ENCODE results near the gene GRHL3. TPM values are rescaled to one million over a fixed set of nuclear protein-coding genes. Genes with fewer than 3 reads are reported as not detected.

GRHL3 gene
- total and polyA plus RNA-seq, 4 donors = 0.07 to 0.09 (median 0.09) TPM

DNA sequence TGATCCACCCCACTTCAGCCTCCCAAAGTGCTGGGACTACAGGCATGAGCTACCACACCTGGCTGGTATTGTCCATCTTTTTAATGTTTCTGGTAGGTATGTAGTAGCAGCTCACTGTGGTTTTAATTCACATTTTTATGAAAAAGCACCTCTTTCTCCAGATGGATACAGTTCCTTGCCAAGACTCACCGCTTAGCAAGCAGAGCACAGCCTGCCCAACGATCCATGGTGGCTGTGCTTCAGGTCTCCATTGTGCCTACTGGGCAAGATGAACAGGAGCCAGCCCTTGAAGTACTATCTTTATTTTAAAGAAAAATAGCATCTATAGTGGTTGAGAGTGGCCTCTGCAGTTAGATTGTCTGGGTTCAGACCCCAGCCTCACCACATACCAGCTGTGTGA, 37.6 kb upstream of the GRHL3 start (continued):
- TF ChIP-seq, protein P1, sequence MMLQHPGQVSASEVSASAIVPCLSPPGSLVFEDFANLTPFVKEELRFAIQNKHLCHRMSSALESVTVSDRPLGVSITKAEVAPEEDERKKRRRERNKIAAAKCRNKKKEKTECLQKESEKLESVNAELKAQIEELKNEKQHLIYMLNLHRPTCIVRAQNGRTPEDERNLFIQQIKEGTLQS (IDR thresholded peaks at IDR 0.05) = no peak
- no peak for TF ChIP-seq RXRA (IDR thresholded peaks at IDR 0.05)
- no peak for TF ChIP-seq HNF4G (IDR thresholded peaks at IDR 0.05)
- no peak for TF ChIP-seq JUND (IDR thresholded peaks at IDR 0.05)
- TF ChIP-seq RAD21 (IDR thresholded peaks at IDR 0.05) = no peak
- TF ChIP-seq SP1 (IDR thresholded peaks at IDR 0.05) = no peak
- TF ChIP-seq FOXA2 (IDR thresholded peaks at IDR 0.05) = no peak
- TF ChIP-seq NR2F2 (IDR thresholded peaks at IDR 0.05) = no peak

DNA sequence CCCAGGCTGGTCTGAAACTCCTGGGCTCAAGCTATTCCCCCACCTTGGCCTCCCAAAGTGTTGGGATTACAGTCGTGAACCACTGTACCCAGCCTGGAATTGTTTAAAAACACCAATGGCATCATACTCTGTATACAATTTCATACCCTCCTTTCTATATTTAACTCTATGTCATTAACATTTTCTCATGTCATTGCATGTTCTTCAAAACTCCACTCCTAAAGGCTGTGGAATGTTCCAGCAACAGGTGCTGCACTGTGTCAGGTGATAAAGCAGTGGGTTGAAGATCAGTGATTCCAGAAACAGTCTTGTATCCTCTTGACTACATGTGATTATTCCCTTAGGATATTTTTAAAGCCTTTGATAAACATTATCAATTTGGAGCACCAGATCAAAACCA, 36.7 kb upstream of the GRHL3 start:
- no peaks in the 10 kb centered on the region for H3K9me3 ChIP-seq (ENCODE audit: control insufficient read depth in 4 of 4, low read length in 3 of 4)
- WGBS = 85% methylated on average over 1 of the region's 1 CpG

More for the DNA sequence above, 36.7 kb upstream of the GRHL3 start:
- no peak overlapping the region for H3K4me3 ChIP-seq (ENCODE audit: low read depth in 1 of 3, low read length in 3 of 3)
- no peak for TF ChIP-seq TAF1 (conservative IDR thresholded peaks at IDR 0.05)
- TF ChIP-seq, protein P2, sequence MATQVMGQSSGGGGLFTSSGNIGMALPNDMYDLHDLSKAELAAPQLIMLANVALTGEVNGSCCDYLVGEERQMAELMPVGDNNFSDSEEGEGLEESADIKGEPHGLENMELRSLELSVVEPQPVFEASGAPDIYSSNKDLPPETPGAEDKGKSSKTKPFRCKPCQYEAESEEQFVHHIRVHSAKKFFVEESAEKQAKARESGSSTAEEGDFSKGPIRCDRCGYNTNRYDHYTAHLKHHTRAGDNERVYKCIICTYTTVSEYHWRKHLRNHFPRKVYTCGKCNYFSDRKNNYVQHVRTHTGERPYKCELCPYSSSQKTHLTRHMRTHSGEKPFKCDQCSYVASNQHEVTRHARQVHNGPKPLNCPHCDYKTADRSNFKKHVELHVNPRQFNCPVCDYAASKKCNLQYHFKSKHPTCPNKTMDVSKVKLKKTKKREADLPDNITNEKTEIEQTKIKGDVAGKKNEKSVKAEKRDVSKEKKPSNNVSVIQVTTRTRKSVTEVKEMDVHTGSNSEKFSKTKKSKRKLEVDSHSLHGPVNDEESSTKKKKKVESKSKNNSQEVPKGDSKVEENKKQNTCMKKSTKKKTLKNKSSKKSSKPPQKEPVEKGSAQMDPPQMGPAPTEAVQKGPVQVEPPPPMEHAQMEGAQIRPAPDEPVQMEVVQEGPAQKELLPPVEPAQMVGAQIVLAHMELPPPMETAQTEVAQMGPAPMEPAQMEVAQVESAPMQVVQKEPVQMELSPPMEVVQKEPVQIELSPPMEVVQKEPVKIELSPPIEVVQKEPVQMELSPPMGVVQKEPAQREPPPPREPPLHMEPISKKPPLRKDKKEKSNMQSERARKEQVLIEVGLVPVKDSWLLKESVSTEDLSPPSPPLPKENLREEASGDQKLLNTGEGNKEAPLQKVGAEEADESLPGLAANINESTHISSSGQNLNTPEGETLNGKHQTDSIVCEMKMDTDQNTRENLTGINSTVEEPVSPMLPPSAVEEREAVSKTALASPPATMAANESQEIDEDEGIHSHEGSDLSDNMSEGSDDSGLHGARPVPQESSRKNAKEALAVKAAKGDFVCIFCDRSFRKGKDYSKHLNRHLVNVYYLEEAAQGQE (IDR thresholded peaks at IDR 0.05) = no peak
- no peak for TF ChIP-seq EGR1 (IDR thresholded peaks at IDR 0.05; ENCODE audit: low read depth in 2 of 2)
- TF ChIP-seq, protein P3, sequence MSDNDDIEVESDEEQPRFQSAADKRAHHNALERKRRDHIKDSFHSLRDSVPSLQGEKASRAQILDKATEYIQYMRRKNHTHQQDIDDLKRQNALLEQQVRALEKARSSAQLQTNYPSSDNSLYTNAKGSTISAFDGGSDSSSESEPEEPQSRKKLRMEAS (IDR thresholded peaks at IDR 0.05) = no peak
- TF ChIP-seq FOXA2 (IDR thresholded peaks at IDR 0.05) = no peak
- no peak for TF ChIP-seq HNF4G (IDR thresholded peaks at IDR 0.05)
- no peak for TF ChIP-seq HNF4A (conservative IDR thresholded peaks at IDR 0.05)
- TF ChIP-seq, protein P1 (IDR thresholded peaks at IDR 0.05) = no peak
- TF ChIP-seq YY1 (IDR thresholded peaks at IDR 0.05) = no peak
- TF ChIP-seq JUND (IDR thresholded peaks at IDR 0.05) = no peak
- no peak for TF ChIP-seq GABPA (IDR thresholded peaks at IDR 0.05 in 1 of 2, conservative IDR thresholded peaks at IDR 0.05 in 1 of 2)
- TF ChIP-seq, protein P4, sequence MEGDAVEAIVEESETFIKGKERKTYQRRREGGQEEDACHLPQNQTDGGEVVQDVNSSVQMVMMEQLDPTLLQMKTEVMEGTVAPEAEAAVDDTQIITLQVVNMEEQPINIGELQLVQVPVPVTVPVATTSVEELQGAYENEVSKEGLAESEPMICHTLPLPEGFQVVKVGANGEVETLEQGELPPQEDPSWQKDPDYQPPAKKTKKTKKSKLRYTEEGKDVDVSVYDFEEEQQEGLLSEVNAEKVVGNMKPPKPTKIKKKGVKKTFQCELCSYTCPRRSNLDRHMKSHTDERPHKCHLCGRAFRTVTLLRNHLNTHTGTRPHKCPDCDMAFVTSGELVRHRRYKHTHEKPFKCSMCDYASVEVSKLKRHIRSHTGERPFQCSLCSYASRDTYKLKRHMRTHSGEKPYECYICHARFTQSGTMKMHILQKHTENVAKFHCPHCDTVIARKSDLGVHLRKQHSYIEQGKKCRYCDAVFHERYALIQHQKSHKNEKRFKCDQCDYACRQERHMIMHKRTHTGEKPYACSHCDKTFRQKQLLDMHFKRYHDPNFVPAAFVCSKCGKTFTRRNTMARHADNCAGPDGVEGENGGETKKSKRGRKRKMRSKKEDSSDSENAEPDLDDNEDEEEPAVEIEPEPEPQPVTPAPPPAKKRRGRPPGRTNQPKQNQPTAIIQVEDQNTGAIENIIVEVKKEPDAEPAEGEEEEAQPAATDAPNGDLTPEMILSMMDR (IDR thresholded peaks at IDR 0.05; ENCODE audit: low read depth, low read length, missing input control) = no peak
- TF ChIP-seq, protein P5, sequence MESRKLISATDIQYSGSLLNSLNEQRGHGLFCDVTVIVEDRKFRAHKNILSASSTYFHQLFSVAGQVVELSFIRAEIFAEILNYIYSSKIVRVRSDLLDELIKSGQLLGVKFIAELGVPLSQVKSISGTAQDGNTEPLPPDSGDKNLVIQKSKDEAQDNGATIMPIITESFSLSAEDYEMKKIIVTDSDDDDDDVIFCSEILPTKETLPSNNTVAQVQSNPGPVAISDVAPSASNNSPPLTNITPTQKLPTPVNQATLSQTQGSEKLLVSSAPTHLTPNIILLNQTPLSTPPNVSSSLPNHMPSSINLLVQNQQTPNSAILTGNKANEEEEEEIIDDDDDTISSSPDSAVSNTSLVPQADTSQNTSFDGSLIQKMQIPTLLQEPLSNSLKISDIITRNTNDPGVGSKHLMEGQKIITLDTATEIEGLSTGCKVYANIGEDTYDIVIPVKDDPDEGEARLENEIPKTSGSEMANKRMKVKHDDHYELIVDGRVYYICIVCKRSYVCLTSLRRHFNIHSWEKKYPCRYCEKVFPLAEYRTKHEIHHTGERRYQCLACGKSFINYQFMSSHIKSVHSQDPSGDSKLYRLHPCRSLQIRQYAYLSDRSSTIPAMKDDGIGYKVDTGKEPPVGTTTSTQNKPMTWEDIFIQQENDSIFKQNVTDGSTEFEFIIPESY (IDR thresholded peaks at IDR 0.05) = no peak
- no peak for TF ChIP-seq RAD21 (IDR thresholded peaks at IDR 0.05)
- no peak for TF ChIP-seq RXRA (IDR thresholded peaks at IDR 0.05)
- no peak for TF ChIP-seq FOXA1 (IDR thresholded peaks at IDR 0.05)
- no peak for TF ChIP-seq NR2F2 (IDR thresholded peaks at IDR 0.05)
- TF ChIP-seq SP1 (IDR thresholded peaks at IDR 0.05) = no peak
- H3K27me3 ChIP-seq (ENCODE audit: control insufficient read depth in 4 of 4, insufficient read depth in 4 of 4, low read length in 3 of 4) = no peaks in the 10 kb centered on the region
- H3K4me1 ChIP-seq (ENCODE audit: control insufficient read depth in 4 of 4, insufficient read depth in 4 of 4, low read length in 3 of 4) = peaks cover 0 to 12% (median 3%) of the 10 kb centered on the region in 4 donors
- no peaks in the 10 kb centered on the region for H3K36me3 ChIP-seq (ENCODE audit: control insufficient read depth in 4 of 4, insufficient read depth in 3 of 4, low read depth in 1 of 4, low read length in 3 of 4)
- no peak overlapping the region for H3K9ac ChIP-seq (ENCODE audit: low read depth in 1 of 2, low read length in 2 of 2)
- no peak for DNase-seq (ENCODE audit: low spot score)
- H3K27ac ChIP-seq (ENCODE audit: low read depth in 1 of 2, low read length in 2 of 2) = no peak overlapping the region
